Measurements from ENCODE around the gene EXOC3L1. TPM values are rescaled to one million over a fixed set of nuclear protein-coding genes. Genes with fewer than 3 reads are reported as not detected.

Gene EXOC3L1
- polyA plus RNA-seq, 6 donors from 2014 or later: 0.12 to 0.19 (median 0.15) TPM; not detected in 3

DNA sequence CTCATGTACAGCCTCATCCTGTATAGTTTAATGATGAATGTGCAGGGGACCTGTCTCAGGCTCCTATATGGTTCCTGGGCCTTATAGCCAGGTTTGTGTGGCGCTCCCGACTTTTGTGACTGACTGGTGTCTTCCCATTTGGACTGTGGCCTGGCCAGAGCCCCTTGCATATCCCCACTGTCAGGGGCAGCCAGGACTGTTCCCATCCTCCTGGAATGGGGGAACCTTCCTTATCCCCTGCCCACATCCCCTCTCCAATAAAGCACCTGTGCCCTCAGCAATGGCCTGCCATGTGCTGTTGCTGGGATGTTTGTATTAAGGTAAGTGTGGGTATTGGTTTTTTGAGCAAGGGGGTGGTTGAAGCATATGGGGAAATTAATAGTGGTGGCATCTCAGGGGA is 41.7 kb downstream of the EXOC3L1 start:
- DNase-seq (no peak), ATAC-seq (ENCODE audit: low read depth in 2 of 2) (no peak)
- peak overlapping the region in 1 of 8 donors; percentile 10 for H3K4me3 Mint-ChIP-seq
- no peaks in the 10 kb centered on the region for H3K9me3 Mint-ChIP-seq
- H3K27me3 Mint-ChIP-seq: peaks cover 10 to 42% (median 29%) of the 10 kb centered on the region in 3 donors
- peaks cover 37 to 50% of the 10 kb centered on the region in 2 donors for H3K36me3 Mint-ChIP-seq
- peaks cover 16 to 18% (median 17%) of the 10 kb centered on the region in 3 donors for H3K4me1 Mint-ChIP-seq
- H3K27ac Mint-ChIP-seq: no peak overlapping the region

DNA sequence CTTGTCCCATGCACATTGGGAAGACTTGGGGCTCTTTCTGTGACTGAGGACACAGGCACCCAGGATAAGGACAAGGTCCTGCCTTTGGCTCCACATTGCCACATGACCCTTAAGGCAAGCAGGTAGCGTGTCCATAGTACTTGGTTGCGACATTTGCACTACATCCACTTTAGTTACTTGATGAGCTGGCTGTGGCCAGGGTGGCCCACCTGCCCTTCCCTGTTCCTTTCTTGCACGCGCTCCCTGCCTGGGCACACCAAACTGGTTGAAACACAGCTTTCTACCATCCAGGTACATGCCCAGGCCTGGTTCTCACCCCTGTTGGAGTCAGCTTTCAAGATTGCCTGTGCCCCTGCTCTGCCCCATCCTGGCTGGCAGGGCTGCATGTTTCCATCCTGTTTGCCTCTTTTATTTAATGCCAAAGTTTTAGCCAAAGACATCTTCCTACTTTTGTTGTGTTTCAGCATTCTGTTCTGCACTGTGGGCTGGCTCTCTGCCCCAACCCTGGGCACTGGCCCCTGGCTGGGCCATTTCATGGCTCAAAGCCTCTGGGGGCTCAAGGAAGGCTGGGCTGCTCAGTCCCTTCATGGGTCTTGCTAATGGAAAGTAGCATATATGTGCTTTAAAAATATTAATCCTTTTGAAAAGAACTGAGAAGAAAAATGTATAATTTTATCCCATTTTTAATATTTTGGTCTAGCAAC is 42.3 kb downstream of the EXOC3L1 start:
- Mint-ChIP-seq H3K4me3 (no peak overlapping the region), H3K27me3 (peaks cover 10 to 35% (median 29%) of the 10 kb centered on the region in 3 donors), H3K4me1 (peaks cover 10 to 15% (median 11%) of the 10 kb centered on the region in 3 donors), H3K9me3 (no peaks in the 10 kb centered on the region), H3K27ac (no peak overlapping the region), H3K36me3 (peaks cover 40 to 56% of the 10 kb centered on the region in 2 donors)
- no peak for ATAC-seq (ENCODE audit: low read depth in 2 of 2)
- no peak for DNase-seq

GRCh38 chr16:67146523-67147357 is 43.2 kb downstream of the EXOC3L1 start:
- ATAC-seq (ENCODE audit: low read depth in 2 of 2) (no peak), DNase-seq (no peak)
- H3K27ac Mint-ChIP-seq: peak overlapping the region in 2 of 6 donors; percentile 2 to 38
- peaks cover 10 to 32% (median 29%) of the 10 kb centered on the region in 3 donors for H3K27me3 Mint-ChIP-seq
- H3K9me3 Mint-ChIP-seq: no peaks in the 10 kb centered on the region
- H3K4me1 Mint-ChIP-seq: peaks cover 7 to 13% (median 9%) of the 10 kb centered on the region in 3 donors
- H3K36me3 Mint-ChIP-seq: peaks cover 40 to 57% of the 10 kb centered on the region in 2 donors
- peak overlapping the region in 1 of 8 donors; percentile 70 for H3K4me3 Mint-ChIP-seq

DNA sequence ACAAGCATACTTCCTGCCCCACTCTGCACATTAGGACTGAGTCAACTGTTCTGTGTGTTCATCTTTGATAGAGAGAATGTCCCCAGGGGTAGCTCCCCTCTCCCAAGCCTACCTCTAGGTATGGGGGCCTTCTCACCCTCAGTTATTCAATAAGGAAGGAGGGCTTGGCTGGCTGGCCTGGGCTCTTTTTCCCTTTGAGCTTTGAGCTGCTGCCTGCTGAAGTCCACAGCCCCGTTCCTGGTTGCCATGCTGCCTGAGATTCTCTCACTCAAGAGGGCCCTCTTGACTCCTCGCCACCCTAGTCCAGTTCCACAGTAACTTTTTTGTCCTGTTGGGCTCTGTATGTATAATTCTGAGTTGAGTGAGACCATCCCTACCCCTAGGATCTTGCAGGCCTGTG is 44.2 kb downstream of the EXOC3L1 start:
- H3K9me3 Mint-ChIP-seq: no peaks in the 10 kb centered on the region
- H3K27me3 Mint-ChIP-seq: peaks cover 10 to 23% (median 23%) of the 10 kb centered on the region in 3 donors
- DNase-seq (no peak), ATAC-seq (ENCODE audit: low read depth in 2 of 2) (no peak)
- H3K27ac Mint-ChIP-seq: no peak overlapping the region
- H3K36me3 Mint-ChIP-seq: peaks cover 45 to 63% of the 10 kb centered on the region in 2 donors
- H3K4me1 Mint-ChIP-seq: peaks cover 0 to 7% (median 3%) of the 10 kb centered on the region in 3 donors
- H3K4me3 Mint-ChIP-seq: no peak overlapping the region

- Mint-ChIP-seq H3K36me3 (peaks cover 51 to 71% of the 10 kb centered on the region in 2 donors), H3K27ac (no peak overlapping the region), H3K9me3 (no peaks in the 10 kb centered on the region), H3K27me3 (peaks cover 10 to 23% (median 23%) of the 10 kb centered on the region in 3 donors), H3K4me1 (peaks cover 0 to 7% (median 3%) of the 10 kb centered on the region in 3 donors), H3K4me3 (no peak overlapping the region)
- DNase-seq: no peak
- ATAC-seq (ENCODE audit: low read depth in 2 of 2): no peak
Measured at GRCh38 chr16:67144943-67145342, 45.0 kb downstream of the EXOC3L1 start.

GRCh38 chr16:67142342-67142741 is 47.6 kb downstream of the EXOC3L1 start:
- H3K36me3 Mint-ChIP-seq: peaks cover 41 to 57% of the 10 kb centered on the region in 2 donors
- no peak for DNase-seq
- H3K27me3 Mint-ChIP-seq: peaks cover 0 to 2% (median 0%) of the 10 kb centered on the region in 3 donors
- no peak for ATAC-seq (ENCODE audit: low read depth in 2 of 2)
- peaks cover 0 to 3% (median 0%) of the 10 kb centered on the region in 3 donors for H3K4me1 Mint-ChIP-seq
- no peak overlapping the region for H3K4me3 Mint-ChIP-seq
- no peaks in the 10 kb centered on the region for H3K9me3 Mint-ChIP-seq
- no peak overlapping the region for H3K27ac Mint-ChIP-seq

DNA sequence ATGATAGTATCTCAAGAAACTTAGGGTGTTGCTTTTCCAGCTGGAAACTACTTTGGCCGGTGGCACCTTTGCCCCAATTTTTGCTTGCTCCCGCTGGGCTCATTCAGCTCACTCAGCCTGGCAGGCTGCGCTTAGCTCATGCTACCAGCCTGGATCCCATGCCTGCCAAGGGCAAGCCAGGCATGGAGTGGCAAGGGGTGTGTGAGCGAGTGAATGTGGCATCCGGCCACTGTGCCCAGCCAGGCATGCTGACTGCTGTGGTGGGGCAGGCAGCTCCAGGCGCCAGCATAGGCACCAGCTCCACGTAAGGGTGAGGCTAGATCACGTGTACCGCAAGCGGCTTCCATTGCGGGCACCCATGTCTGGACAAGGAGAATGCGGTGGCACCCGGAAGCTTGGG is 48.5 kb downstream of the EXOC3L1 start:
- H3K4me3 Mint-ChIP-seq: no peak overlapping the region
- H3K27ac Mint-ChIP-seq: no peak overlapping the region
- peaks cover 0 to 3% (median 0%) of the 10 kb centered on the region in 3 donors for H3K4me1 Mint-ChIP-seq
- no peaks in the 10 kb centered on the region for H3K27me3 Mint-ChIP-seq
- no peak for ATAC-seq (ENCODE audit: low read depth in 2 of 2)
- no peak for DNase-seq
- H3K36me3 Mint-ChIP-seq: peaks cover 32 to 52% of the 10 kb centered on the region in 2 donors
- no peaks in the 10 kb centered on the region for H3K9me3 Mint-ChIP-seq

DNA sequence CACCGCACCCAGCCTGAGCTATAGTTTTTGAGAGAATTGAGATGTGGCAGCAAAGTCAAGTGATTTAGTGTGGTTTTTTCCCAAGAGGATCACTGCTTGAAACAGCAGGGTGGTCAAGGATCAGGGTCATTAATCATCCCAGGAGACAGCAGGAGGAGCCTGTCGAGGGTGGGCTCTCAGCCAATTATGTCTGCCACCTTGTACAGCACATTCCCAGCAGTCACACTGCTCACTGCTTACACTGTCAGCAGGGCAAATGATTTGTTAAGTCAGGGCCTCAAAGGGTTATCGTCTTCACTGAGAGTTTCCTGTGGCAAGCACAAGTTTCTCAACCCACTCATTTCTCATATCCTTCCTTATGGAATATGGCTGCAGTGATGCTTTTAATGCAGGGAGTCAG is 52.3 kb downstream of the EXOC3L1 start:
- H3K27ac Mint-ChIP-seq: no peak overlapping the region
- H3K4me1 Mint-ChIP-seq: peaks cover 0 to 3% (median 0%) of the 10 kb centered on the region in 3 donors
- ATAC-seq (ENCODE audit: low read depth in 2 of 2) (no peak), DNase-seq (no peak)
- peaks cover 23 to 24% of the 10 kb centered on the region in 2 donors for H3K36me3 Mint-ChIP-seq
- H3K4me3 Mint-ChIP-seq: no peak overlapping the region
- H3K27me3 Mint-ChIP-seq: no peaks in the 10 kb centered on the region
- no peaks in the 10 kb centered on the region for H3K9me3 Mint-ChIP-seq

Other genes with a start within 250 kb of the EXOC3L1 start
- gene CES3, start 228.9 kb downstream of the EXOC3L1 start, polyA plus RNA-seq (ENCODE audit: low read depth in 6 of 6): under 1 TPM in 1 of 6 donors, not detected in 5; 0.66 TPM
- gene CES4A, start 201.5 kb downstream of the EXOC3L1 start, polyA plus RNA-seq (ENCODE audit: low read depth in 6 of 6): 1 to 10 TPM in 4 of 6 donors, under 1 TPM in 2; 0.61 to 5.8 (median 1.4) TPM
- 10 to 100 TPM; 51.8 to 94.4 (median 70.5) TPM for gene CBFB, start 161.0 kb downstream of the EXOC3L1 start, polyA plus RNA-seq (ENCODE audit: low read depth in 6 of 6)
- gene PHAF1, start 80.2 kb downstream of the EXOC3L1 start, polyA plus RNA-seq (ENCODE audit: low read depth in 6 of 6): 10 to 100 TPM in 2 of 6 donors, 1 to 10 TPM in 3, not detected in 1; 8.8 to 13.2 (median 10.0) TPM
- gene B3GNT9, start 39.1 kb downstream of the EXOC3L1 start, polyA plus RNA-seq (ENCODE audit: low read depth in 6 of 6): under 1 TPM in 4 of 6 donors, not detected in 2; 0.09 to 0.73 (median 0.36) TPM
- gene TRADD, start 30.2 kb downstream of the EXOC3L1 start, polyA plus RNA-seq (ENCODE audit: low read depth in 6 of 6): 10 to 100 TPM; 46.2 to 62.9 (median 54.4) TPM
- gene FBXL8, start 30.2 kb downstream of the EXOC3L1 start, polyA plus RNA-seq (ENCODE audit: low read depth in 6 of 6): 1 to 10 TPM in 5 of 6 donors, not detected in 1; 1.0 to 2.0 (median 1.5) TPM
- gene HSF4, start 25.4 kb downstream of the EXOC3L1 start, polyA plus RNA-seq (ENCODE audit: low read depth in 6 of 6): not detected
- under 1 TPM in 1 of 6 donors, not detected in 5; 0.27 TPM for gene NOL3, start 19.6 kb downstream of the EXOC3L1 start, polyA plus RNA-seq (ENCODE audit: low read depth in 6 of 6)
- gene MATCAP1, start 6.2 kb downstream of the EXOC3L1 start, polyA plus RNA-seq (ENCODE audit: low read depth in 6 of 6): under 1 TPM in 4 of 6 donors, not detected in 2; 0.33 to 0.40 (median 0.40) TPM
- gene E2F4, start 2.0 kb upstream of the EXOC3L1 start, polyA plus RNA-seq (ENCODE audit: low read depth in 6 of 6): 10 to 100 TPM; 54.0 to 75.9 (median 61.7) TPM
- gene ELMO3, start 9.0 kb upstream of the EXOC3L1 start, polyA plus RNA-seq (ENCODE audit: low read depth in 6 of 6): under 1 TPM in 5 of 6 donors, not detected in 1; 0.14 to 0.48 (median 0.39) TPM
- gene TMEM208, start 37.0 kb upstream of the EXOC3L1 start, polyA plus RNA-seq (ENCODE audit: low read depth in 6 of 6): 10 to 100 TPM; 44.9 to 66.7 (median 55.0) TPM
- gene FHOD1, start 57.3 kb upstream of the EXOC3L1 start, polyA plus RNA-seq (ENCODE audit: low read depth in 6 of 6): 1 to 10 TPM; 1.4 to 4.8 (median 2.3) TPM
- under 1 TPM in 4 of 6 donors, not detected in 2; 0.08 to 0.14 (median 0.10) TPM for gene SLC9A5, start 58.8 kb upstream of the EXOC3L1 start, polyA plus RNA-seq (ENCODE audit: low read depth in 6 of 6)
- gene PLEKHG4, start 89.4 kb upstream of the EXOC3L1 start, polyA plus RNA-seq (ENCODE audit: low read depth in 6 of 6): 1 to 10 TPM in 1 of 6 donors, under 1 TPM in 4, not detected in 1; 0.13 to 6.0 (median 0.62) TPM
- under 1 TPM in 1 of 6 donors, not detected in 5; 0.26 TPM for gene KCTD19, start 136.6 kb upstream of the EXOC3L1 start, polyA plus RNA-seq (ENCODE audit: low read depth in 6 of 6)
- under 1 TPM in 1 of 6 donors, not detected in 5; 0.48 TPM for gene LRRC36, start 136.7 kb upstream of the EXOC3L1 start, polyA plus RNA-seq (ENCODE audit: low read depth in 6 of 6)
- gene TPPP3, start 203.4 kb upstream of the EXOC3L1 start, polyA plus RNA-seq (ENCODE audit: low read depth in 6 of 6): not detected
- gene ZDHHC1, start 226.3 kb upstream of the EXOC3L1 start, polyA plus RNA-seq (ENCODE audit: low read depth in 6 of 6): under 1 TPM in 3 of 6 donors, not detected in 3; 0.17 to 0.23 (median 0.21) TPM
- not detected for gene HSD11B2, start 241.0 kb upstream of the EXOC3L1 start, polyA plus RNA-seq (ENCODE audit: low read depth in 6 of 6)

Data from naive B cell (primary cell).